Neuronal stem cell (in vitro differentiated cells): ENCODE results near the gene BPIFB6.
A peak's percentile ranks its signal among the peaks of the same experiment; 100 is the strongest.

Experiments used
- DNase-seq: peaks from one replicate; pipeline ENCODE4 v3.0.0-alpha.2; 2013; ENCODE audit warnings: low spot score
- H2AFZ ChIP-seq: one replicate; pipeline ENCODE4 v1.6.1; 2013; ENCODE audit warnings: mild to moderate bottlenecking, low read length, inconsistent platforms
- H2AK5ac ChIP-seq: 2 replicates; pipeline ENCODE4 v1.6.1; 2013; ENCODE audit warnings: low read depth, mild to moderate bottlenecking, inconsistent platforms, low read length, moderate library complexity, mixed read lengths
- H2BK120ac ChIP-seq: 2 replicates; pipeline ENCODE4 v1.6.1; 2013; ENCODE audit warnings: low read depth, mild to moderate bottlenecking, inconsistent platforms, low read length, moderate library complexity, mixed read lengths
- H2BK12ac ChIP-seq: one replicate; pipeline ENCODE4 v1.6.1; 2013; ENCODE audit warnings: low read length, inconsistent platforms
- H2BK15ac ChIP-seq: 2 replicates; pipeline ENCODE4 v1.6.1; 2013; ENCODE audit warnings: mild to moderate bottlenecking, low read length, inconsistent platforms, mixed read lengths
- H2BK5ac ChIP-seq: one replicate; pipeline ENCODE4 v1.6.1; 2013; ENCODE audit warnings: inconsistent platforms, mild to moderate bottlenecking, low read length, moderate library complexity
- H3K14ac ChIP-seq: one replicate; pipeline ENCODE4 v1.6.1; 2013; ENCODE audit warnings: low read length, inconsistent platforms
- H3K18ac ChIP-seq: 2 replicates; pipeline ENCODE4 v1.6.1; 2013; ENCODE audit warnings: low read length, inconsistent platforms
- H3K23ac ChIP-seq: 2 replicates; pipeline ENCODE4 v1.6.1; 2013; ENCODE audit warnings: low read depth, mild to moderate bottlenecking, mixed read lengths, low read length, inconsistent platforms; ENCODE audit not compliant: poor library complexity
- H3K27ac ChIP-seq: replicated peaks from 3 replicates; pipeline ENCODE4 v1.5.1; 2013; ENCODE audit warnings: low read length, inconsistent platforms
- H3K27me3 ChIP-seq, 3 experiments: 2 replicates each; pipeline ENCODE4 v1.6.1; 2013; ENCODE audit warnings: low read length in 3 of 3, mild to moderate bottlenecking in 2 of 3, inconsistent platforms in 1 of 3, low read depth in 1 of 3, mixed read lengths in 1 of 3, moderate library complexity in 1 of 3; ENCODE audit not compliant: control insufficient read depth in 3 of 3, insufficient read depth in 3 of 3
- H3K36me3 ChIP-seq, 2 donors: replicated peaks in 1 of 2; 2 replicates each; pipeline ENCODE4 v1.6.1; 2013; ENCODE audit warnings: low read length in 2 of 2; ENCODE audit not compliant: control insufficient read depth in 2 of 2, insufficient read depth in 2 of 2
- H3K4ac ChIP-seq: 2 replicates; pipeline ENCODE4 v1.6.1; 2013; ENCODE audit warnings: inconsistent platforms, mild to moderate bottlenecking, low read length, moderate library complexity
- H3K4me1 ChIP-seq, 2 donors: 1 replicate in 1 of 2; 2 replicates in 1 of 2; pipeline ENCODE4 v1.6.1; 2013; ENCODE audit warnings: low read length in 2 of 2, low read depth in 1 of 2; ENCODE audit not compliant: control insufficient read depth in 2 of 2, insufficient read depth in 1 of 2
- H3K4me2 ChIP-seq: one replicate; pipeline ENCODE4 v1.6.1; 2013; ENCODE audit warnings: mild to moderate bottlenecking, low read length, inconsistent platforms; ENCODE audit not compliant: insufficient read depth, poor library complexity, severe bottlenecking
- H3K4me3 ChIP-seq, 2 donors: 2 replicates each; pipeline ENCODE4 v1.5.1; 2013; ENCODE audit warnings: low read length in 2 of 2, mild to moderate bottlenecking in 2 of 2, inconsistent platforms in 1 of 2, moderate library complexity in 1 of 2
- H3K79me1 ChIP-seq: one replicate; pipeline ENCODE4 v1.6.1; 2013; ENCODE audit warnings: low read depth, mild to moderate bottlenecking, inconsistent platforms, low read length, moderate library complexity
- H3K9ac ChIP-seq: one replicate; pipeline ENCODE4 v1.6.1; 2013; ENCODE audit warnings: mild to moderate bottlenecking, low read depth, low read length, inconsistent platforms; ENCODE audit not compliant: poor library complexity
- H3K9me3 ChIP-seq, 2 donors: replicated peaks in 1 of 2; 2 replicates each; pipeline versions ENCODE3 to v1.6.1; 2013; ENCODE audit warnings: low read length in 2 of 2, mild to moderate bottlenecking in 2 of 2, inconsistent platforms in 1 of 2, low read depth in 1 of 2, mixed read lengths in 1 of 2, moderate library complexity in 1 of 2; ENCODE audit not compliant: control insufficient read depth in 2 of 2, insufficient read depth in 1 of 2
- H4K8ac ChIP-seq: one replicate; pipeline ENCODE4 v1.6.1; 2013; ENCODE audit warnings: low read depth, mild to moderate bottlenecking, inconsistent platforms, low read length, moderate library complexity
- H4K91ac ChIP-seq: one replicate; pipeline ENCODE4 v1.6.1; 2013; ENCODE audit warnings: low read length, low read depth, mild to moderate bottlenecking, inconsistent platforms; ENCODE audit not compliant: poor library complexity
- WGBS, 2 donors: extraction: QIAGEN DNeasy Blood & Tissue Kit; methylation state at CpG; one replicate each; pipeline ENCODE4 v1.1.7; 2013; ENCODE audit warnings: missing lambda C conversion rate in 2 of 2, mixed read lengths in 1 of 2; ENCODE audit not compliant: insufficient read length in 2 of 2, insufficient replicate concordance in 1 of 2; ENCODE audit errors: extremely low coverage in 2 of 2; 5-methylcytosine and 5-hydroxymethylcytosine counted together

BPIFB6 gene

GRCh38 chr20:33051333-33051732 is 19.9 kb downstream of the BPIFB6 start:
- no peak for DNase-seq
- H2BK120ac ChIP-seq: no peak overlapping the region
- no peak overlapping the region for H3K9ac ChIP-seq
- peaks cover 0 to 5% of the 10 kb centered on the region in 2 donors for H3K4me1 ChIP-seq
- H3K4me3 ChIP-seq: no peak overlapping the region
- H3K14ac ChIP-seq: no peak overlapping the region
- no peak overlapping the region for H2AFZ ChIP-seq
- H3K27ac ChIP-seq: no peak overlapping the region
- H4K8ac ChIP-seq: no peak overlapping the region
- no peak overlapping the region for H2BK12ac ChIP-seq
- no peak overlapping the region for H2BK5ac ChIP-seq
- no peak overlapping the region for H2BK15ac ChIP-seq
- no peak overlapping the region for H3K4me2 ChIP-seq
- no peak overlapping the region for H3K23ac ChIP-seq
- no peak overlapping the region for H2AK5ac ChIP-seq
- H3K4ac ChIP-seq: no peak overlapping the region
- no peak overlapping the region for H3K18ac ChIP-seq
- no peaks in the 10 kb centered on the region for H3K36me3 ChIP-seq
- WGBS, 2 donors: no CpG with 5 or more reads among the region's 4 CpGs
- no peaks in the 10 kb centered on the region for H3K79me1 ChIP-seq
- no peak overlapping the region for H4K91ac ChIP-seq
- no peaks in the 10 kb centered on the region for H3K27me3 ChIP-seq
- no peaks in the 10 kb centered on the region for H3K9me3 ChIP-seq

- WGBS, 2 donors: no CpG with 5 or more reads among the region's 25 CpGs
- Histone ChIP-seq H2BK15ac (no peak within 1 kb of the TSS), H3K4me2 (no peak within 1 kb of the TSS), H2BK5ac (peak within 1 kb of the TSS; percentile 67), H2AK5ac (peak within 1 kb of the TSS; percentile 8), H3K23ac (no peak within 1 kb of the TSS), H2BK12ac (no peak within 1 kb of the TSS), H4K8ac (peak within 1 kb of the TSS; percentile 84), H3K27me3 (no peaks in the 10 kb centered on the region), H3K79me1 (no peaks in the 10 kb centered on the region), H3K4ac (no peak within 1 kb of the TSS), H4K91ac (no peak within 1 kb of the TSS), H2AFZ (no peak within 1 kb of the TSS), H3K18ac (peak within 1 kb of the TSS; percentile 82), H2BK120ac (no peak within 1 kb of the TSS), H3K36me3 (no peaks in the 10 kb centered on the region), H3K9ac (no peak within 1 kb of the TSS), H3K4me3 (no peak within 1 kb of the TSS), H3K14ac (peak within 1 kb of the TSS; percentile 3), H3K4me1 (peaks cover 0 to 5% of the 10 kb centered on the region in 2 donors), H3K9me3 (no peaks in the 10 kb centered on the region), H3K27ac (no peak within 1 kb of the TSS)
- DNase-seq: no peak
Measured at GRCh38 chr20:33053291-33054106, 22.1 kb downstream of the BPIFB6 start, which contains the start of gene BPIFB3. Gene BPIFB3 (plus strand): TSS chr20:33053903. CDS start chr20:33055436, 1,533 bp downstream.

GRCh38 chr20:33054381-33054780 is 22.9 kb downstream of the BPIFB6 start:
- Histone ChIP-seq H3K36me3 (no peaks in the 10 kb centered on the region), H4K8ac (no peak overlapping the region), H3K27ac (no peak overlapping the region)

GRCh38 chr20:33054791-33055190 is 23.3 kb downstream of the BPIFB6 start:
- no peak overlapping the region for H2AK5ac ChIP-seq
- no peak overlapping the region for H3K27ac ChIP-seq
- H3K18ac ChIP-seq: no peak overlapping the region
- no peak overlapping the region for H3K4me3 ChIP-seq
- no peak overlapping the region for H3K4ac ChIP-seq
- no peak for DNase-seq
- H2BK120ac ChIP-seq: no peak overlapping the region
- no peak overlapping the region for H4K91ac ChIP-seq
- no peaks in the 10 kb centered on the region for H3K27me3 ChIP-seq
- WGBS, 2 donors: no CpG with 5 or more reads among the region's 2 CpGs
- no peaks in the 10 kb centered on the region for H3K36me3 ChIP-seq
- no peaks in the 10 kb centered on the region for H3K79me1 ChIP-seq
- no peak overlapping the region for H4K8ac ChIP-seq
- H3K14ac ChIP-seq: no peak overlapping the region
- H2BK15ac ChIP-seq: no peak overlapping the region
- no peaks in the 10 kb centered on the region for H3K9me3 ChIP-seq
- no peak overlapping the region for H2AFZ ChIP-seq
- no peak overlapping the region for H3K23ac ChIP-seq
- H2BK5ac ChIP-seq: no peak overlapping the region
- H3K4me2 ChIP-seq: no peak overlapping the region
- peaks cover 0 to 5% of the 10 kb centered on the region in 2 donors for H3K4me1 ChIP-seq
- peak overlapping the region; percentile 44 for H3K9ac ChIP-seq
- H2BK12ac ChIP-seq: no peak overlapping the region

More at GRCh38 chr20:33054381-33054780, 22.9 kb downstream of the BPIFB6 start:
- Histone ChIP-seq H3K4ac (no peak overlapping the region), H2AFZ (no peak overlapping the region), H3K27me3 (no peaks in the 10 kb centered on the region), H3K9me3 (no peaks in the 10 kb centered on the region), H3K4me3 (no peak overlapping the region), H2BK5ac (no peak overlapping the region), H3K14ac (no peak overlapping the region), H3K79me1 (no peaks in the 10 kb centered on the region), H2BK15ac (no peak overlapping the region), H2AK5ac (no peak overlapping the region), H3K4me1 (peaks cover 0 to 5% of the 10 kb centered on the region in 2 donors), H2BK120ac (no peak overlapping the region), H3K18ac (no peak overlapping the region), H4K91ac (no peak overlapping the region), H3K4me2 (no peak overlapping the region), H2BK12ac (no peak overlapping the region), H3K23ac (no peak overlapping the region), H3K9ac (no peak overlapping the region)
- no CpG with 5 or more reads among the region's 7 CpGs for WGBS, 2 donors
- DNase-seq: no peak
